AG09309 (cell line): Measurements from ENCODE around the gene EXOC3L4.
A peak's percentile ranks its signal among the peaks of the same experiment; 100 is the strongest.

Experiments used
- DNase-seq: peaks from one replicate; pipeline ENCODE4 v3.0.0-alpha.2; 2010; ENCODE audit warnings: low read depth
- H3K4me3 ChIP-seq: 2 replicates; pipeline ENCODE4 v1.5.1; 2011; ENCODE audit warnings: mild to moderate bottlenecking, low read depth, low read length, moderate library complexity; ENCODE audit not compliant: control insufficient read depth
- TF ChIP-seq, protein P1 (sequence below): IDR thresholded peaks from 2 replicates; pipeline ENCODE4 v1.5.1; 2011; ENCODE audit warnings: mild to moderate bottlenecking, low read depth, low read length, inconsistent platforms; ENCODE audit not compliant: insufficient read depth, control insufficient read depth; ENCODE audit errors: missing control alignments

The EXOC3L4 gene

DNA sequence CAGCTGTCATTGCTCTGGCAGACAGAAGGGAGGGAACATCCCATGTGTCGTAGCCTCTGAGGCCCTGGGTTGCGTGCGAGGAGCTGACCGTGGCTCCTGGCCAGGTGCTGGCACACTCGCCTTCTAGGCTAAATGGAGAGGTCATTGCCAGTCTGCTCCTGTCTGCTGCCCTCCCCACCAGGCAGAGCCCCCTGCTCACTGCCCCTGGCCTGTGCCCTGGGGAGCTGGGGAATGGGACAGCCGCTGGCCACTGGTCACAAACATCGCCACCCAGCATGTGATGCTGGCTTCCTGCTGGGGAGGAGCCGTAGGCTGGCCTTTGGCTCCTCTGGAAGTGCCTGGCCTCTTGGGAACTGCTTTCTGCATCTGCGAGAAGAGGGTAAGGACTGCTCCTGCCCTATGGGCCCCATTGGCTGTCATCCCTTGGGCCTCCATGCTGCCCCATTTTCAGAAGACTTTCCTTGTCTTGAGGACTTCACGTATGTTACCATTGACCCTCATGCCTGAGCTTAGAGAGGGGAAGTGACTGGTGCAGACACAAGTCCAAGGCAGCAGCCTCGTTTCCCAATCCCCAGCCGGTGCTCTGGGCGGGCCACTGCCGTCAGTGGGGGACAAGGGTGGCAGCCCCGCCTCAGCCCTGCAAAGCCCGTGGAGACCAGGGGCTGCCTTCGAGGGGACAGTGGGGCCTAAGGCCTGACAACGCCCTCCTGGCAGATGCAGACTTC is 26.8 kb downstream of the EXOC3L4 start:
- H3K4me3 ChIP-seq = no peak overlapping the region
- TF ChIP-seq, protein P1, sequence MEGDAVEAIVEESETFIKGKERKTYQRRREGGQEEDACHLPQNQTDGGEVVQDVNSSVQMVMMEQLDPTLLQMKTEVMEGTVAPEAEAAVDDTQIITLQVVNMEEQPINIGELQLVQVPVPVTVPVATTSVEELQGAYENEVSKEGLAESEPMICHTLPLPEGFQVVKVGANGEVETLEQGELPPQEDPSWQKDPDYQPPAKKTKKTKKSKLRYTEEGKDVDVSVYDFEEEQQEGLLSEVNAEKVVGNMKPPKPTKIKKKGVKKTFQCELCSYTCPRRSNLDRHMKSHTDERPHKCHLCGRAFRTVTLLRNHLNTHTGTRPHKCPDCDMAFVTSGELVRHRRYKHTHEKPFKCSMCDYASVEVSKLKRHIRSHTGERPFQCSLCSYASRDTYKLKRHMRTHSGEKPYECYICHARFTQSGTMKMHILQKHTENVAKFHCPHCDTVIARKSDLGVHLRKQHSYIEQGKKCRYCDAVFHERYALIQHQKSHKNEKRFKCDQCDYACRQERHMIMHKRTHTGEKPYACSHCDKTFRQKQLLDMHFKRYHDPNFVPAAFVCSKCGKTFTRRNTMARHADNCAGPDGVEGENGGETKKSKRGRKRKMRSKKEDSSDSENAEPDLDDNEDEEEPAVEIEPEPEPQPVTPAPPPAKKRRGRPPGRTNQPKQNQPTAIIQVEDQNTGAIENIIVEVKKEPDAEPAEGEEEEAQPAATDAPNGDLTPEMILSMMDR = no peak
- no peak for DNase-seq

DNA sequence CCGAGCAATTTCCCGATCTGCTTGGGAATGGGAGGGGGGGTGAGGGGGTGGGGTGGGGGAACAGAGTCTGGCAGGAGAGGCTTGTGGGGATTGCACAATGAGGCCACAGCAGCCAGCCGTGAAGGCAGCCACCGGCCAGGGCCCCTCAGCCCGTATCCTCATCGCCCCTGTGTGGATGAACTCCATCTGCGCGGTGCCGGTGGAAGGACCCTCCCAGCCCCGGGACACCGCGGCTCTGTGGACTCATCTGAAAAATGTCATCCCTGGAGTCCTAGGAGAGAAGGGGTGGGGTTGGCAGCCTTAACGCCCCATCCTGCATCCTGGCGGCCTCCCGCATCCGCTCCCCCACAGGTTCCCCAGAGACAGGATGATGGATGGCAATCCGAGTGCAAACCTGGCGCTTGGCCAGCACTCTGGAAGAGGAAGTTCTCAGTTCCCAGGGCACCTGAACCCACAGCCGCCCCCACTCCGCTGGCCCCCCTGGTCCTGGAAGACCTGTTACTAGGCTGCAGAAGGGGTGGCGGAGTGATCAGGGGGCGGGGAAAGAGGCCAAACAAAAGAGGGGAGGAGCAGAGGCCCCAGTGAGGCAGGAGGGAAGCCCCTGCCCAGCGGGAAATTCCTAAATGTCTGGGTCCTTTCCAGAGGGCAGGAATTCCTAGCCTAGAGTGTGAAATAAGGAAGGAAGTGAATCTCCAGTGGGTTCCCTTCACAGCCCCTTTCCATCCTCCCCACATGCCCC is 27.5 kb downstream of the EXOC3L4 start:
- H3K4me3 ChIP-seq = no peak overlapping the region
- DNase-seq = no peak

DNA sequence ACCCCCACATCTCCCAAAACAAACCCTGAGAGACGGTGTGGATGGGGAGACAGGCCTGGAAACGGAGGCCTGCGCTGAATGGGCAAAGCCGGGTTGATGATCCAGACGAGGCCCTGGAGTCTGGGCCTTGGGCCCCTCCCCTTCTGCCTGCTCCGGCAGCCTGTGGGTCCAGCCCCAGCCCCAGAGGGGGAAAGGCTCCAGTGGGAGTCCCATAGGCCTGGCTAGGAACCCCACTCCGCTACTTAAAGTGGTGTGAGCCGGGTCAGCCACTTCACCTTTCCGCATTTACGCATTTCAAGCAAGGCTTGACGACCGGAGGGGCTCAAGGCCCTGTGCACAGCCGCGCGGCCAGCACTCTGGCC is 28.0 kb downstream of the EXOC3L4 start:
- H3K4me3 ChIP-seq = no peak overlapping the region
- TF ChIP-seq, protein P1 = no peak
- no peak for DNase-seq

More for the DNA sequence above, 27.5 kb downstream of the EXOC3L4 start:
- TF ChIP-seq, protein P1 = no peak

DNA sequence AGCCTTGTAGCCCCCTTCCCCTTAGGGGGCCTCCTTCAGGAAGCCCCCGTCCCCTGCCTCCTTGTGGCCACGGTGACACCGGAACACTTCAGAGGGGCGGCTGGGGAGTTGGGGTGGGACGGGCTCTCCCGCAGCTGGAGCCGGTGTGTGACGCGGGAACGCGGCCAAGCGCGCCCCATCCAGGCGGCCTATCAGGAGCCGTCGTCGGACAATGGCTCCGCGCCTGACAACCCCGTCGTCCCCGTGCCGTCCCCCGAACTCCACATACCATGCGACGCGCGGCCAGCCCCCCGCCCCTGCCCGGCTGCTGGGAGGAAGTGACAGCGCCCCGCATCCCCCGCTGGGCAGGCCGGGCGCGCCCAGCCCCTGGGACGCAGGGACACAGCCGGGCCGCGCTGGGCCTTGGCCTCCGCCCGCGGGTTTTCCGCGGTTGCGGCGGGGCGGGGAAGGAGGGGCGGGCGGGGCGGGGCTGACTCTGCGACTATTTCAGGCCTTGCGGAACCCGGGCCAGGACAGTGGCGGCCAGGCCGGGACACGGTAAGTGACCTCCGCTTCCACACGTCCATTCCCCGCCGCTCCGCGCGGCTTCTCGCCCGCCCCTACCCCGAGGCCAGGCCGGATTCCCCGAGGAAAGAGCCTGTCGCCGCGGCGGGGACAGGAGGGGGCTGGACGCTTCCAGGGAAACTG is 28.6 kb downstream of the EXOC3L4 start, which contains the start of gene TNFAIP2:
Gene TNFAIP2 (plus strand): TSS at position 515 of the 687 bp plus-strand sequence. CDS start 2,997 bp downstream, outside the sequence.
- TF ChIP-seq, protein P1 = no peak
- peak within 1 kb of the TSS; percentile 51 for H3K4me3 ChIP-seq
- no peak for DNase-seq

DNA sequence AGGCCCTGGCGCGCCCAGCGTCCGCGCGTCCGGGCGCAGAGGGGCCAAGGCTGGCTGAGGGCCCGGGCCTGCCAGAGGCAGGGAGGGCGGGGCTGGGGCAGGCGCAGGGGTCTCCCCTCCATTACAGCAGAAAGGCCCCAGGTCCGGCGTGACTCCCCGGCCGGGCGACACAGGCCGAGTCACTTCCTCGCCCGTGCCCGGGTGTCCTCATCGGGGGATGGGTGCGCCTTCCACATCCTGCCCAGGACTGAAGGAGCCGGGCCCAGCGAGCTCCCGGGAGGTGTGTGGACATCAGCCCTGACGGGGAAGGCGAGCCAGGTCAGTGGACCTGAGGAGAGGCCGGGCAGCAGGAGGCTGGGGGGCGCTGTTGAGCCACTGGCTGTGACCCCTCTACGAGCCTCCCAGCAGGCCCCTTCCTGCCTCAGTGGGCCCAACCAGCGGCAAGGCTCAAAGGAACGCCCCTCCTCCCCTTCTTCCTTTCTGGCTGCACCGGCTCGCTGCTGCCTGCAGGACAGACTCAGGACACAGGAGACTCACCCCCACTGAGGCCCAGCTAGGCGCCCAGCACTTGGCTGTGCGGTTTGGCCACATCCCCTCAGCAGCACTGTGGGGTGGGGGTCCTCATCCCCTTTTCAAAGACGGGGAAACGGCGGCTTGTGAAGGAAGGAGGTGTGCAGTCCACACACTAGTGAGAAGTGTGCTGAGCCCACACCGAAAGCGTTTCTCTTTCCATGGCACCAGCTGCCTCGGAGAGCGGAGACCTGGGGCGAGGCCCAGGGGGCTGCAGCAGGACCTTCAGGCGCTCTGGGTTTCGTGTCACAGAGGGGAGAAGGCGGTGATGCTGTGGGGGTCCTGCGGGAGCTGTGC is 29.3 kb downstream of the EXOC3L4 start:
- TF ChIP-seq, protein P1 = peak; percentile 56
- H3K4me3 ChIP-seq = peak overlapping the region; percentile 51
- DNase-seq = no peak
